ENCODE results near the gene TTN.

The TTN gene

DNA sequence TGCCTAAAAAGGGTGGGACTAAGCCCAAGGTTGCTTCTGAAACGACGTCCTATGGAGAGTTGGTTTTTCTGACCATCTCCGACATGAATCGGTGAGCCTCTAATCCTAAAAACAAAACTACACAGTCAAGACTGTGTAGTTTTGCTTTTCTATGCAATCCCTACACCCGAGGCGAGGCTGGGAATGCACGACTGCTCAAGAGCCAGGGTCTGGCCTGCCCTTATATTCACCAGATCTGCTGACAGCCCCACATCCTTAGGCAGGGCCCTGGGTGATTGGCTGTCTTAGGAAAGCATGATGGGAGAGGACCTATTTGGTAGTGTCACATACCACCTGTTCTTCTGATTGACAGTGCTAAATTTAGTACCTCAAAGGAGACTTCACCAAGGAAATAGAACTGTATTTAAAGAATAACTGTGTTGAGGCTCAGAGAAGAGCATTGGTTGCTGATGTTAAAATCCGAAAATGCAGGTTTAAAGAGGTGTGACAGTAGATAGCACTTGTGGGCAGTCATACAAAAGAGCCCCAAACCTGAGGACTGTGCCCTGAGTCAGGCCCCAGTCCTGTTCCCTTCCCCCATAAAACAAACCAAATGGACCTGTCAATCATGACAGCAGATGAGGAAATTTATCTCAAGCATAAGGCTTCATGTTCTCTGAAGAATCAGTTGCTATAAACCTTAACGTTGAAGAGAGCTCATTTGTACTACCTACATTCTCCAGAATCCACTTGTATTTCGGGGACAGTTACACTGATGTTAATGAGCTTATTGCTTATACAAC is at the start of gene TTN:
Gene TTN (minus strand): TSS at position 197 of the 782 bp plus-strand sequence. CDS start 2,781 bp downstream, outside the sequence.
- TF ChIP-seq, protein P1, sequence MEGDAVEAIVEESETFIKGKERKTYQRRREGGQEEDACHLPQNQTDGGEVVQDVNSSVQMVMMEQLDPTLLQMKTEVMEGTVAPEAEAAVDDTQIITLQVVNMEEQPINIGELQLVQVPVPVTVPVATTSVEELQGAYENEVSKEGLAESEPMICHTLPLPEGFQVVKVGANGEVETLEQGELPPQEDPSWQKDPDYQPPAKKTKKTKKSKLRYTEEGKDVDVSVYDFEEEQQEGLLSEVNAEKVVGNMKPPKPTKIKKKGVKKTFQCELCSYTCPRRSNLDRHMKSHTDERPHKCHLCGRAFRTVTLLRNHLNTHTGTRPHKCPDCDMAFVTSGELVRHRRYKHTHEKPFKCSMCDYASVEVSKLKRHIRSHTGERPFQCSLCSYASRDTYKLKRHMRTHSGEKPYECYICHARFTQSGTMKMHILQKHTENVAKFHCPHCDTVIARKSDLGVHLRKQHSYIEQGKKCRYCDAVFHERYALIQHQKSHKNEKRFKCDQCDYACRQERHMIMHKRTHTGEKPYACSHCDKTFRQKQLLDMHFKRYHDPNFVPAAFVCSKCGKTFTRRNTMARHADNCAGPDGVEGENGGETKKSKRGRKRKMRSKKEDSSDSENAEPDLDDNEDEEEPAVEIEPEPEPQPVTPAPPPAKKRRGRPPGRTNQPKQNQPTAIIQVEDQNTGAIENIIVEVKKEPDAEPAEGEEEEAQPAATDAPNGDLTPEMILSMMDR (IDR thresholded peaks at IDR 0.05; ENCODE audit: low read depth, low read length), result no peak
- no peak for DNase-seq (ENCODE audit: extremely low read depth, low read depth)

DNA sequence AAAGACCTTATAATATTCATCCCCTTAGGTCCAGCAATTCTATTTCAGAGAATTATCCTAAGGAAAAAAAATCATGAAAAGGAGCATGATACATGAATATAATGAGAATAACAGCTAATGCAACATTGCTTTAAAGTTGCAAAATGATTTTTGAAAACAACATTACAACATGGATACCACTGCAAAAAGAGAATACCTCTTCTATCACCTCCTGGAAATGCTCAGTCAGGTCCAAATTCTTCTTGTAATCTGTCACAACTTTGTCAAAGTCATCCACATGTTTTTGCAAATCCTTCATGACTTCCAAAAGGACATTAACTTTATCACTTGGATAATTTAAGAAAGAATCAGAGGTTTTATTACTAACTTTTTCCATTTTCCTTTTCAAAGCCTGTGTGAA is 47.9 kb upstream of the TTN start:
- DNase-seq (ENCODE audit: extremely low read depth, low read depth), result no peak
- TF ChIP-seq, protein P1 (IDR thresholded peaks at IDR 0.05; ENCODE audit: low read depth, low read length), result no peak

DNA sequence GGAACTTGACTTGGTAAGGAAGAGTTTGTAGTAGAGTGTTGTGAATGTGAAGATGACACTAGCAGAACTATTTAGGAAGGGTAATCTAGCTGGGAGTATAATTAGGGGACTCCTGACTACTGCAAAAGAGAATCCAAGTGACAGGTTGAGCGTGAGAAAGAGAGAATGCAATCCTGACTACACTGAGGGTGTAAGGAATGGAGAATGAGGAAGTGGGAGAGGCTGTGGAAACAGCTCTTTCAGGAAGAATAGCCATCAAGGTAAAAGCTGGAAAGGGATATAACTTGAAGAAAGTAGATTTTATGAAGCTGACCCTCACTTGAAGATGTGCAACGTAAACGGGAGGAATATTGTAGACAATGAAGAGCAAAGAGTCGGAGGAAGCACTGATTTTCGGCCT is 41.1 kb upstream of the TTN start:
- TF ChIP-seq, protein P1 (IDR thresholded peaks at IDR 0.05; ENCODE audit: low read depth, low read length), result no peak
- DNase-seq (ENCODE audit: extremely low read depth, low read depth), result no peak

DNA sequence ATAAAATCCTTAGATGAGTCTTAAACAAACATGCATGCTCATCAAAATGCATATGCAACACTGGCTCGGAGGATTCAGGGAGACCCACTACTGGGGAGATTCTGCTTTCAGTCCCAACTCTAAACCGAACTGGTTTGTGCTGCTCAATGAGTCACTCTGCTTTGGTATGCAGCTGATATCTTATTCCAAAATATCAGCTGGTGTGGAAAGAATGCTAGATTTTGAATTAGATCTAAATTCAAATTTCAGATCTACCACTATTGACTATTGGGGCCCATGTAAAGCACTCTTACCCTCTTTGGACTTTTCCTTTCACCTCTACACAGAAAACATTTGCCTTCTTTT is 39.2 kb upstream of the TTN start:
- TF ChIP-seq, protein P1 (IDR thresholded peaks at IDR 0.05; ENCODE audit: low read depth, low read length), result no peak
- no peak for DNase-seq (ENCODE audit: extremely low read depth, low read depth)

DNA sequence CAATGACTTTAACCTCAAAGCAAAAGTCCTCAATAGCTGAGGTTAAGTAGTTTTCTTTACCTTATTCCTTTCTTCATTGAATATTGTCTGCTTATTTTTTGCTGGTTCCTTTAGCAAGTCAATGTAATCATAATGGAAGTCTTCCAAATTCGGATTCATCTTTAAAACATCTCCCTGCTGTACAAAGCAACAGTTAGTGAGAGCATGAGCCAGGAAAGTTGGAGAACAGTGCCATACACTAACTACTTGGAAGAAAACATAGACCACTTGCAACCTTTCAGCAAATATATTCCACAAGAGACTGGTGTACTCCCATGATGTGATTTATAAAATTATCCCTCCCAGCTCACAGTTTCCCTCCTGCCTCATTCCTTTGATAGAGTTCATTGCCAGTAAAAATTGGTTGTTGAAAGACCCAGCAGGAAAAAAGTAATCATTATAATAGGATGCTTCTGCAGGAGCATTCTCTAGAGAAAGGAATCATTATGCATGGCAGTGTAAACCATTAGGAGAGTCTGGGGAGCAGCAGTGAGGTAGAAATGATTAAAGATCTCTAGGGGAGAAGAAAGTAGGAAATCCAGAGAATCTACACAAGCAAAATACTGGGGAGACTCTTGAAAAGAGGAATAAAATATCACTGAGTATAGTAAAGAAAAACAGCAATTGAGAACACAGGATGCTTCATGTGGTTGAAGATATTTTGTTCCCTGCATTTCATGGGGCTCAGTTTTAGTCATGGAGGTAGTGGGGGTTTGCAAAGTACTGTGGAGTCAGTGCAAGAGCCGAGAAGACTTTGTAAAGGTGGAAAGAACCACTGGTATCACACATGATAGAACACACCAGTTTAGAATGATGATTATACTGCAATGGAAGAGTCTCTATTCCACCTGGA is 38.6 kb upstream of the TTN start:
- TF ChIP-seq, protein P1 (IDR thresholded peaks at IDR 0.05; ENCODE audit: low read depth, low read length), result no peak
- DNase-seq (ENCODE audit: extremely low read depth, low read depth), result peak; percentile 25

DNA sequence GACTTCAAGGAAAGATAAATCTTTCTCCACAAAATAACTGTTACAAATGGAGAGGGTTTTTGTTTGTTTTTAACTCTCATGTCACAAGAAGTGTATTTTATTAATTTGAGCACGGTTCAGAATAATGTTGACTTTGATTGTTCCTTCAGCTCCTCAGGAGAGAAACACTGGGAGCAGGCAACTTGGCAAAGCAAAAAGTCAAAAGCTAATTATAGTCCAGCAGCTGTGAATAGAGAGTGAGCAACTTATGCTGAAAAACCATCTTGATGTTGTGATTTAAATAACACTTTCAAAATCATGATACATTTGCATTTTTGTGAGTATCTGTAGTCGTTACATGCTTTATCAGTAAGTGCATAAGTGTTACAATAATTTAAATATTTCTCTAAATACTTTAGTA is 37.5 kb upstream of the TTN start:
- TF ChIP-seq, protein P1 (IDR thresholded peaks at IDR 0.05; ENCODE audit: low read depth, low read length), result no peak

DNA sequence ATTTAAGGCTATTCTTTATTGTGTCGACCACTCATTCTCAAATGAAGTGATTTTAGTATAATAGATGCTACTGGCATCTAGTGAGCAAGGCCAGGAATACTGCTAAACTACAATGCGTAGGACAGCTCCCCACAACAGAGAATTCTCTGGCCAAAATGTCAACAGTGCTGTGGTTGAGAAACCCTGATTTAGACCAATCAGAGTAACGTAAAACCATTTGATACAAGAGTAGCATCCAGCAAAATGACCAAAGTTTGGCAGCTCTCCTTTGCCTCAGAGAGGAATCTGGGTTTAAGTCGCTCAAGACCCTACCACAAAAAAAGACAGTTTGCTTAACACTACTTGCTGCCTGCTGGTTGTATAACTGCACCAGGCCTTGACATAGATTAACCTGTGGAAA is 37.0 kb upstream of the TTN start:
- no peak for DNase-seq (ENCODE audit: extremely low read depth, low read depth)
- TF ChIP-seq, protein P1 (IDR thresholded peaks at IDR 0.05; ENCODE audit: low read depth, low read length), result no peak

More for the DNA sequence above, 37.5 kb upstream of the TTN start:
- DNase-seq (ENCODE audit: extremely low read depth, low read depth), result no peak

Data from AG09319 (cell line).